Neural cell (in vitro differentiated cells): Measurements from ENCODE around the gene ST3GAL3. TPM values are rescaled to one million over a fixed set of nuclear protein-coding genes. Genes with fewer than 3 reads are reported as not detected.

Experiments used
- H2AFZ ChIP-seq: fragments of 200-600, 300-800 bp; sonication (generic), shearing (Covaris generic); 2 replicates; pipeline ENCODE4 v1.6.0; 2014; ENCODE audit warnings: low read depth, mild to moderate bottlenecking, antibody characterized with exemption, low read length, moderate library complexity
- H3F3A ChIP-seq: fragments of 200-600 bp; shearing (Covaris generic); 2 replicates; pipeline ENCODE4 v1.6.1; 2016; ENCODE audit warnings: mild to moderate bottlenecking, moderate library complexity, mixed read lengths, antibody characterized with exemption, low read length; ENCODE audit not compliant: insufficient read depth, poor library complexity, severe bottlenecking
- H3K27ac ChIP-seq: fragments of 200-600, 300-800 bp; sonication (generic), shearing (Covaris generic); 2 replicates; pipeline ENCODE4 v1.5.1; 2014; ENCODE audit warnings: mild to moderate bottlenecking, low read length, moderate library complexity
- H3K27me3 ChIP-seq: fragments of 300-800, 200-600 bp; sonication (generic), shearing (Covaris generic); 2 replicates; pipeline ENCODE4 v1.6.0; 2014; ENCODE audit warnings: mild to moderate bottlenecking, low read depth, low read length, moderate library complexity; ENCODE audit not compliant: insufficient read depth
- H3K36me3 ChIP-seq: fragments of 300-800, 200-600 bp; sonication (generic), shearing (Covaris generic); 2 replicates; pipeline ENCODE4 v1.5.1; 2014; ENCODE audit warnings: mild to moderate bottlenecking, antibody characterized with exemption, low read length, moderate library complexity; ENCODE audit not compliant: insufficient read depth
- H3K4me2 ChIP-seq: fragments of 300-800, 200-600 bp; sonication (generic), shearing (Covaris generic); 2 replicates; pipeline ENCODE4 v1.6.0; 2014; ENCODE audit warnings: mild to moderate bottlenecking, low read length
- H3K4me3 ChIP-seq: fragments of 300-800, 200-600 bp; sonication (generic), shearing (Covaris generic); 2 replicates; pipeline ENCODE4 v1.5.1; 2014; ENCODE audit warnings: mild to moderate bottlenecking, low read length, moderate library complexity
- H3K79me2 ChIP-seq: fragments of 200-600 bp; shearing (Covaris generic); replicated peaks from 2 replicates; pipeline ENCODE4 v1.6.0; 2014; ENCODE audit warnings: mild to moderate bottlenecking, low read length, moderate library complexity; ENCODE audit not compliant: insufficient read depth
- H3K9ac ChIP-seq: fragments of 300-800, 200-600 bp; sonication (generic), shearing (Covaris generic); 2 replicates; pipeline ENCODE4 v1.6.1; 2016; ENCODE audit warnings: mild to moderate bottlenecking, low read length, mixed read lengths
- H3K9me2 ChIP-seq: fragments of 200-600 bp; shearing (Covaris generic); 2 replicates; pipeline ENCODE4 v1.6.1; 2016; ENCODE audit warnings: mild to moderate bottlenecking, low read length, mixed read lengths; ENCODE audit not compliant: insufficient read depth
- H3K9me3 ChIP-seq: fragments of 200-600, 300-800 bp; sonication (generic), shearing (Covaris generic); 2 replicates; pipeline ENCODE4 v1.6.1; 2016; ENCODE audit warnings: mild to moderate bottlenecking, mixed run types, low read length, moderate library complexity, mixed read lengths
- H4K20me1 ChIP-seq: fragments of 200-600 bp; shearing (Covaris generic); 2 replicates; pipeline ENCODE4 v1.6.1; 2016; ENCODE audit warnings: mild to moderate bottlenecking, mixed run types; ENCODE audit not compliant: insufficient read depth
- EP300 ChIP-seq: fragments of 450-650 bp; conservative IDR thresholded peaks from 2 replicates; pipeline ENCODE4 v1.6.1; 2014; ENCODE audit warnings: antibody characterized with exemption, mild to moderate bottlenecking, moderate library complexity; ENCODE audit not compliant: poor library complexity, severe bottlenecking
- EZH2 ChIP-seq: fragments of 200-600, 300-800 bp; shearing (Covaris generic), sonication (generic); IDR thresholded peaks from 2 replicates; pipeline ENCODE4 v1.6.1; 2014; ENCODE audit warnings: antibody characterized with exemption, low read length, borderline replicate concordance, mild to moderate bottlenecking; ENCODE audit not compliant: insufficient read depth, poor library complexity, severe bottlenecking
- MXI1 ChIP-seq: fragments of 450-650 bp; conservative IDR thresholded peaks from 2 replicates; pipeline ENCODE4 v1.6.1; 2014; ENCODE audit warnings: antibody characterized with exemption, mild to moderate bottlenecking; ENCODE audit not compliant: poor library complexity, severe bottlenecking
- POLR2AphosphoS5 ChIP-seq: IDR thresholded peaks from 2 replicates; pipeline ENCODE4 v1.6.1; 2012
- RAD21 ChIP-seq: fragments of 450-650 bp; conservative IDR thresholded peaks from 2 replicates; pipeline ENCODE4 v1.6.1; 2014; ENCODE audit warnings: antibody characterized with exemption, mild to moderate bottlenecking, moderate library complexity
- REST ChIP-seq: IDR thresholded peaks from 2 replicates; pipeline ENCODE4 v1.6.1; 2012; ENCODE audit warnings: borderline replicate concordance
- SMC3 ChIP-seq: fragments of 450-650 bp; conservative IDR thresholded peaks from 2 replicates; pipeline ENCODE4 v1.6.1; 2014; ENCODE audit warnings: antibody characterized with exemption, mild to moderate bottlenecking, moderate library complexity; ENCODE audit not compliant: poor library complexity
- TAF1 ChIP-seq: IDR thresholded peaks from 2 replicates; pipeline ENCODE4 v1.6.1; 2012; ENCODE audit warnings: low read depth
- polyA plus RNA-seq: library from polyadenylated mRNA; depleted of rRNA; stranded (reverse); fragments of >200 nt; gene quantifications from 2 replicates; pipeline ENCODE4 v1.2.3, GENCODE V29; 2014
- TF ChIP-seq, protein P1 (sequence below): fragments of 450-650 bp; IDR thresholded peaks from 2 replicates; pipeline ENCODE4 v1.5.1; 2014; ENCODE audit warnings: antibody characterized with exemption, mild to moderate bottlenecking, moderate library complexity; ENCODE audit not compliant: poor library complexity, severe bottlenecking

ST3GAL3 gene
- polyA plus RNA-seq, 1 donor from 2014 or later, result 36.8 TPM

DNA sequence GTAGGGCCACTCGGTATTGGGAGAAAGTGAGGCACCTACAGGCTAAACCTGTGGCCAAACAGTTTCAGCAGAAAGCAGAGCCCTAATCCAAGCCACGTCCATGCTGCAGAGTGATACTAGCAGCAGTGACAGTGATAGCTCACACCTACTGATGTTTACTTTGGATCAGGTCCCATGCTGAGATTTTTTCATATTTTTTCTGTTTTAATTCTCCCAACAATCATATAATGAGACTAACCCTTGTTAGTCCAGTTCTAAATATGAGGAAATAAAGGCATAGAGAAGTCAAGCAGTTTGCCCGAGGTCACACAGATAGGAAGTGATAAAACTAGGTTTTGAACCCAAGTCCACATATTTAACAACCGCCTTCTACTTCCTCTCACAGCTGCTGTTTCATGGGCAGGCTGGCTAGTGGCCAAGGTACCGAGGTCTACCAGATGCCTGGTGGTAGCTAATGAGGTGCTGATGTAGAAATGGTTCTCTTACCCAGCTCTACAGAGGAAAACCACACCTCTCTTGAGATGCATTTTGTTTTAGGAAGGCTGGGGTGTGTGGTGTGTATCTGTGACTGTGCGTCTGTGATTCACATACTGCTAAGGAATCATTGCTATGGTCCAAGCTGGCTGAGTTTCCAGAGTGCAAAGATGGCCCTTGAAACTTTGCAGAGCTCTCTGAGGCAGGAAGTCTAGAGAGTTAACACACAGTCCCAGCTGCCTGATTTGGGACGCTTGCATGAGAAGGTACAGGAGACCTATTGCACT, 146.0 kb downstream of the ST3GAL3 start:
- H3K9me3 ChIP-seq, result no peaks in the 10 kb centered on the region
- H3K4me3 ChIP-seq, result no peak overlapping the region
- H3F3A ChIP-seq, result no peaks in the 10 kb centered on the region
- H3K9me2 ChIP-seq, result no peaks in the 10 kb centered on the region
- H3K4me2 ChIP-seq, result no peak overlapping the region
- H3K27ac ChIP-seq, result no peak overlapping the region
- no peaks in the 10 kb centered on the region for H3K36me3 ChIP-seq
- H2AFZ ChIP-seq, result no peak overlapping the region
- H3K79me2 ChIP-seq, result no peaks in the 10 kb centered on the region
- H3K9ac ChIP-seq, result no peak overlapping the region
- no peaks in the 10 kb centered on the region for H4K20me1 ChIP-seq
- no peaks in the 10 kb centered on the region for H3K27me3 ChIP-seq
- TF ChIP-seq EZH2, result no peak
- TF ChIP-seq SMC3, result no peak
- TF ChIP-seq TAF1, result no peak
- no peak for TF ChIP-seq POLR2AphosphoS5
- TF ChIP-seq MXI1, result no peak
- TF ChIP-seq REST, result no peak
- TF ChIP-seq EP300, result no peak
- no peak for TF ChIP-seq RAD21
- TF ChIP-seq, protein P1, sequence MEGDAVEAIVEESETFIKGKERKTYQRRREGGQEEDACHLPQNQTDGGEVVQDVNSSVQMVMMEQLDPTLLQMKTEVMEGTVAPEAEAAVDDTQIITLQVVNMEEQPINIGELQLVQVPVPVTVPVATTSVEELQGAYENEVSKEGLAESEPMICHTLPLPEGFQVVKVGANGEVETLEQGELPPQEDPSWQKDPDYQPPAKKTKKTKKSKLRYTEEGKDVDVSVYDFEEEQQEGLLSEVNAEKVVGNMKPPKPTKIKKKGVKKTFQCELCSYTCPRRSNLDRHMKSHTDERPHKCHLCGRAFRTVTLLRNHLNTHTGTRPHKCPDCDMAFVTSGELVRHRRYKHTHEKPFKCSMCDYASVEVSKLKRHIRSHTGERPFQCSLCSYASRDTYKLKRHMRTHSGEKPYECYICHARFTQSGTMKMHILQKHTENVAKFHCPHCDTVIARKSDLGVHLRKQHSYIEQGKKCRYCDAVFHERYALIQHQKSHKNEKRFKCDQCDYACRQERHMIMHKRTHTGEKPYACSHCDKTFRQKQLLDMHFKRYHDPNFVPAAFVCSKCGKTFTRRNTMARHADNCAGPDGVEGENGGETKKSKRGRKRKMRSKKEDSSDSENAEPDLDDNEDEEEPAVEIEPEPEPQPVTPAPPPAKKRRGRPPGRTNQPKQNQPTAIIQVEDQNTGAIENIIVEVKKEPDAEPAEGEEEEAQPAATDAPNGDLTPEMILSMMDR, result no peak

- Histone ChIP-seq H3K27ac (no peak overlapping the region), H3K4me3 (no peak overlapping the region), H3F3A (no peaks in the 10 kb centered on the region), H3K4me2 (no peak overlapping the region), H3K36me3 (no peaks in the 10 kb centered on the region), H4K20me1 (no peaks in the 10 kb centered on the region), H3K9me2 (no peaks in the 10 kb centered on the region), H3K9me3 (no peaks in the 10 kb centered on the region), H3K27me3 (no peaks in the 10 kb centered on the region), H3K9ac (no peak overlapping the region), H3K79me2 (no peaks in the 10 kb centered on the region), H2AFZ (no peak overlapping the region)
- TF ChIP-seq EZH2 (no peak), POLR2AphosphoS5 (no peak), REST (no peak), SMC3 (no peak), MXI1 (no peak), EP300 (no peak), TAF1 (no peak), RAD21 (no peak)
- TF ChIP-seq, protein P1, result no peak
Observed at GRCh38 chr1:43854473-43854872, 147.1 kb downstream of the ST3GAL3 start.
